GM18868 (cell line): Measurements from ENCODE around the gene SEMA5A.
A peak's percentile ranks its signal among the peaks of the same experiment; 100 is the strongest.
"Not testable (repeated sequence)": the region's sequence is repeated elsewhere in the genome, so short reads cannot be mapped to it uniquely, and the experiment has no call there.

Source experiments
- ATAC-seq: cut with Tn5 transposase; IDR thresholded peaks from one replicate; pipeline ENCODE4 v1.9.1; 2021; ENCODE audit warnings: mild to moderate bottlenecking, moderate library complexity; ENCODE audit not compliant: unreplicated experiment

Gene SEMA5A

DNA sequence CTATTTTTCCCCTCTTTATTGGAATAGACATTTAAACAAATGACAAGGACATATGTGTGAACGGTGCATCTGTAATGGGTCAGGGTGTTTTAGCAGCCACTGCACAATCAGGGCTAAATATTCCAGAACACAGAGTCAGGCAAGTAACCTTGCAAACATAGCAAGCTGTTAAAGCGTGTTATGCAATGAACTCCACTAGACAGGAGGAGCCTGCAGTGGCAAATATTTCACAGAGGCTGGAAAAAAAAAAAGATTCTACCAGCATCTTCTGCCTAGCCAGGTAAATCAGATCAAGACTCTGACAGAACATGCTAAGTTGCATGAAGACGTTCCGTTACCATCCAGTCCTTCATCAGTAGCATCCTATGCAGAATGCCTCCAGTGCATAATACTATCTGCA, 171.8 kb downstream of the SEMA5A start:
- ATAC-seq = no peak

DNA sequence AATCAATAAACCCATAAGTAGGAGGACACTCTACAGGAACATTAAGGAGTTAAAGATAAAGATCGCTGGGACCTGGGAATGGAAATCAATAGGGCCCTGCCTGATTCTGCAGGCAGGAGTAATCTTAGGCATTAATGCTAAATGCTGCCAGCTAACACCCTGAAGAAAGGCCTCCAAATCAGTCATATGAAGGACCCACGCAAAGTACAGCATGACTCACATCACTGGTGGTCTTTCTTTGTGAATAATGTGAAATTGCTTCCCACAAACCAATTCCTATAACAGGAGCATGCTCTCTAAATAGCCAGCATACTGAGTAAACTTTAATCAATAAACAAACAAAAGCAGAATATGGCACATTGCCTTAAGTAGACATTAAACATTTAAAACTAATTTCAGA, 172.3 kb downstream of the SEMA5A start:
- ATAC-seq = no peak

DNA sequence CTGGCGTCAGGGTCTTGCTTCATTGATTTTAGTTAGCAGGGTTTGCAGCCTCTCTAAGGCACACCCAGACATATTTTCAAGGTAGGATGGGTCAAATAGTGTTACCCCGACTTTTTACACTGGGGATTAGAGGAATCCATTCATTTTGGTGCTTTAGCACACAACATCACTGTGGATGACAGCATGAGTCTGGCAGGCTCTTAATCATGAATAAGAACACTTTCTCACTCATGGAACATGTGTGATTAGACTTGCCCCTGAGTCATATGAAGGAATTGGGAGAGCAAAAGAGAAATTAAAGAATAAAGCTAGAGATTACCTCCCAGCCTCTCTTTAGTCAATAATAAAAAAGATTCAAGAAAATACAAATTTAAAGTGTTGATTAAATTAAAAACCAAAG, 175.6 kb downstream of the SEMA5A start:
- ATAC-seq = no peak

DNA sequence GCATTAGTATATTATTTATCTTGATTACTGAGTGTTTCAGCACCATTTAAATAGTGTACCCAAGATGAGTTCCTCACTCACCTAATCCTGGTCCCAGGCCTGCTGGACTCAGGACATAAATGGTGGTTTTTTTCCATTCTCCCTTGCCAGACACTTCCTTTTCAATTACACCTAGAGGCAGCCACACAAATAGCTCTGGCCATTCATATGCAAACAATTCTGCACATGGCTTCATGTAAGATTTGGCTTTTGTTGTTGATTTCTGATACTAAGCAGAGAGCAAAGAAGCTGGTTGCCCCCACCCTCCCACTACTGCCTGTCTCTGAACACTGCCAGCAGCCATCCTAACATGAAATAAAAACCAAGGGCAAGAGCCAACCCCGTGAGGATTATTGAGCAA, 180.4 kb downstream of the SEMA5A start:
- ATAC-seq = no peak

DNA sequence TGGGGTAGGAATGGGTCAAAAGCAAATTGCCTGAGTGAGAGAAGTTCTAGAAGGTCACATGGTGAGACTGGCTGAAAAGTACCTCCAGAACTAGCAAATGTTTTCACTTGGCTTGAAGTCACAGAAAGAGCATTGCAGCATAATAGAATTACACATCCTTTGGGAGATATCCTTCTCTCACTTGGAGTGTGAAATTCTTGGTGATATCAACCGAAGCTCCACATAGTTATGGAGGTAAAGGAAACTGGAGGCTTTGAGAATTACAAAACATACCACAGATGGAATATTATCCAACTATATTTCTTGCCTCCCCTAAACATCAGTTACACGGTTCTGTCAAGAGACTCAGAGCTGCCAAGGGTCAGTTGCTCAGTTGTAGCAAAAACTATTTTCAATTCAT, 182.4 kb downstream of the SEMA5A start:
- ATAC-seq = peak; percentile 22

DNA sequence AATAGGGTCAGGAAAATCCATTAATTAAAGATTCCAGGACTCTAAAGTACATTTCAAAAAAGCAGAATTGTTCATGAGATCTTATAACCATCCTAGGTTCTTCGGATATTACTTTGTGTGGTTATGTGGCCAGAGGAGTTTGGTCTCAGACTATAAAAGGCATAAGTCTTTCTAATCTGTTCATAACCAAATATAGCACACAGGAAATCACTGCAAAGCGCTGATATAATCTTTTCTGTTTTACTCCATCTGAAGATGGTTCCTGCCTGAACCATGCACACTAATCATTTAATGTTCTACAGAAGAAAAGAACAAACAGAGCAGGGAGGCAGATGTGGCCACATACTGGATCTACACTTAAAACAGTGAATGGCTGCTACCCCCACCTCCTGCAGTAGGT, 182.8 kb downstream of the SEMA5A start:
- ATAC-seq = peak; percentile 69

DNA sequence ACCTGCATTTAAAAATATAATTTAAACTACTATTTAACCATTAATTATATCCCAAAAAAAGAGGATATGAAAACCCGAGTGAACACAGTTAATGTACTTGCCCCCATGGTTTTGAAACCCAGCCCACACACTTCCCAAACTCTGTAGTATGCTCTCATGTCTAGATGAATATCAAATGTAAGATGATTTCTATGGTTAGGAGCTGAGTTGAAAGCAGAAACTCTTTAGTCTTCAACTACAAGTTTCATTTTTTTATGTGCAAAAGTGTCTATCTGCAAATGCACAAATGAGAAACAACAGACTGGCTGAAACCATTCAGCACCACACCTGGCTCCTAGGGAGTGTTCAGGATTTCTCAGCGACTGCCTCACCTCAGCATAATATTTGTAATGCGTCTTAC, 183.3 kb downstream of the SEMA5A start:
- peak; percentile 63 for ATAC-seq

DNA sequence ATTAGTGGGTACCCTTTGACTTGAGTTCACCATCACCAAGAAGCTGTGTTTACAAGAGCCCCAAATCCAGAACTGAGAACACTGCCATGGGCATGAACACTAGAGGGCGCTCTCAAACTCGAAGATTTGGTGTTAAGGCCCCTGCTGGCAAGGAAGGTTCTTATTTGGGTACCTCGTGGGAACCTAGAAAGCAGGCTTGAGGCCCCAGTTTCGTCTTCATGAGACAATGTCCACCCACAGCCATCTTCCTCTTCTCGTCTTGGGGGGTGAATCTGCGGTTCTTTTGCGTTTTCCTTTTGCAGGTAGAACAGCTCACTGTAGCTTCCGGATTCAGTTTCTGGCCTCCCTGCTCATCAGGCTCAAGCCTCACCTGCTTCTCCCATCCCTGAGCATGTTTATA, 184.0 kb downstream of the SEMA5A start:
- ATAC-seq = peak; percentile 55

DNA sequence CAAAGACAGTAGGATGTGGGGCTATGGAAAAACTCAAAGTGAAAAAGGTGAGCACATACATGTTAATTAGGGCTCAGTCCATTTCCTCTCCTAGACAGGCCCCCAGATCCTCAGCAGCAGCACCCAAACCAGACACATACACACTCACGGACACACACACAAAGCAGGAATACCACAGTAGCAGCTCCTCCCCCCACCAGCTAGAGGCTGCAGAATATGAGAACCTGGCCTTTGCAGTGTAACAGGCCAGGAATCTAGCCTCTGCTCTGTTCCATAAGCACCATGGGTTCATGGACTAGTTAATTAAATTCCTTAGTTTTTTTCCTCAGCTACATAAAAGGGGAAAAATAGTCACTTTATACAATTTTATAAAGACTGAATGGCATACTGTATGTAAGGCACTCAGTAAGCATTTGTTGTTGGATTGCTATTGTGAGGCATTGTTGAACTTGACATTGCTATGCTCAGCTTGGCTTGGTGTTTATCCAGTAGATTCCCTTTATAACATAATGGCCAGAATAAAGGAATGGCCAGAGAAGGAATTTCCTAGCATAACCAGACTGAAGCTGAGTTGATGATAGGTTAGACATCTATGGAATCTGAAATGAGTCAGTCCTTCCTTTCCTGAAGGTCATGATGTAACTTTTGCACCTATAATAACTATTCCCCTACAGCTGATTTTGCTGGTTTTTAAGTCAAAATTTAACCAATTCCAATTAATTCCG, 186.8 kb downstream of the SEMA5A start:
- no peak for ATAC-seq

DNA sequence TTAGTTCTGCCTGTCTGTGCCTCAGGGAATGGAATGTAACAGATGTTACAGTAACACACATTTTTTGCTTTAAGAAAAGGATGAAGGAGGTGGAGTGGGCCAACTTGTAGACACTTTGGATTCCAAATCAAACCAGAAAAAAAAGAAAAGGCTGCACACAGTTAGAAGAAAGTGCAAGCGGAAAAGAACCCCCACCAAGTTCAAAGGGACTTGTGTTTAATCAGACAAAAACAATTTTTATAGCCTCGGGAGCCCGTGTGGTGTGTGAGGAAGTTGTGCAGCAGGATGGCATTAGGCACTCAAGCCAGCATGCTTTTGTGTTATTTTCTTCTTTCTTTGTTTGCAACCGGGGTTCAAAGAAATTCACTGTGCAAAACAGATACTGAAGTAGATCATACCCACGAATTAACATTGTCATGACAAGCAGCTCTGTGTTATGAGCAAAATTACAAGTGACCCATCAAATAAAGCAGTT, 189.5 kb downstream of the SEMA5A start:
- no peak for ATAC-seq

DNA sequence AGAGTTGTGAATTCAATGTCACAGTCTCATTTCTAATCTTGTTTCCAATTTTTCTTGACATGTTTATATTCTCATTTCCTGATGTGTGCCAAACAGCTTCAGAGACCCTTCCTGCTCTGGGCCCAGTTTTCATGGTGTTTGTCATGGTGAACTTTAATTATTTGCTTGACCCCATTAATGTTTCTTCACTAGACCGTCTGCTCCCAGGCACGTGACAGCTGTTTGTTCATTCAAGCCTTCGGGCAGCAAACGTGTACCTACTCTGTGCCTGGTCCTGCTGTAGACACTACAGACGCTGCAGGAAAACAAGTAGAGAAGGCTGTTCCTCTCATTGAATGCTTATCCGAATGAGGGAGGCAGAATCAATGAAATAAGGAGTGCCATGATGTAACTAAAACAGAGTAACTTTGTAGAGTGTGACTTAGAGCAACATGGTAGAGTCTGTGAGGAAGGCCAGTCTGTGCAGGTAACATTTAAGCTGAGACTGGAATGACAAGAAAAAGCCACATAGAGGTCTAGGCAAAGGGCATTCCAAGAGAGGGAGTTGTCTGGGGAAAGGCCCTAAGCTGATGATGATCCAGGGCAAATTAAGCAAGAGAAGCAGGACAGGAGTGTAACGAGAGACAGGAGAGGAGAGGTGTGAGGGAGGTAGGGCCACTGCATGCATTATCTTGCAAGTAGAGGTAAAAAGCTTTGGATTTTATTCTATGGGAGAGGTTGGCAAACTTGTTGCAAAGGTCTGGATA, 191.4 kb downstream of the SEMA5A start:
- ATAC-seq = no peak

DNA sequence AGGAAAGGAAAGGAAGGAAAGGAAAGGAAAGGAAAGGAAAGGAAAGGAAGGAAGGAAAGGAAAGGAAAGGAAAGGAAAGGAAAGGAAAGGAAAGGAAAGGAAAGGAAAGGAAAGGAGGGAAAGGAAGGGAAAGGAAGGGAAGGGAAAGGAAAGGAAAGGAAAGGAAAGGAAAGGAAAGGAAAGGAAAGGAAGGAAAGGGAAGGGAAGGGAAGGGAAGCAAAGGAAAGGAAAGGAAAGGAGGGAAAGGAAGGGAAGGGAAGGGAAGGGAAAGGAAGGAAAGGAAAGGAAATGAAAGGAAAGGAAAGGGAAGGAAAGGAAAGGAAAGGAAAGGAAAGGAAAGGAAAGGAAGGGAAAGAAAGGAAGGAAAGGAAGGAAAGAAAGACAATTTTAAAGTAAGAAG, 192.8 kb downstream of the SEMA5A start:
- not testable (repeated sequence) for ATAC-seq

DNA sequence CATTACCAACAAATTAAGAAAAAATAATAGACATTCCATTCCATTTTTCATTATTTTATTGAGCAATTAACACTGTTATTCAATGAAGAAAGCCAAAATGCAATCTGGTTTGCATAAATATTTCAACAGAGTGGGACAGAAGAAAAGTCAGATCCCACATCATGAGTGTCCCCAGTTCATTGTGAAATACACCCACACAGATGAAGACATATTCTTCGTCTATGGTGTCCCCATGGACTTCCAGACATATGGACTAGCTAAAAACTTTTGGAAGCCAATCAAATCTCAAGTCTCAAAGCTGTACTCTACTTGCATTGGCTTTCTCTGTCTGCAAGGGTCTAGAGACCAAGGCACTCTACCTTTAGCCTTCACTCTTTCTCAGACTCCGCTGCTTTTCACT, 194.3 kb downstream of the SEMA5A start:
- ATAC-seq = no peak

DNA sequence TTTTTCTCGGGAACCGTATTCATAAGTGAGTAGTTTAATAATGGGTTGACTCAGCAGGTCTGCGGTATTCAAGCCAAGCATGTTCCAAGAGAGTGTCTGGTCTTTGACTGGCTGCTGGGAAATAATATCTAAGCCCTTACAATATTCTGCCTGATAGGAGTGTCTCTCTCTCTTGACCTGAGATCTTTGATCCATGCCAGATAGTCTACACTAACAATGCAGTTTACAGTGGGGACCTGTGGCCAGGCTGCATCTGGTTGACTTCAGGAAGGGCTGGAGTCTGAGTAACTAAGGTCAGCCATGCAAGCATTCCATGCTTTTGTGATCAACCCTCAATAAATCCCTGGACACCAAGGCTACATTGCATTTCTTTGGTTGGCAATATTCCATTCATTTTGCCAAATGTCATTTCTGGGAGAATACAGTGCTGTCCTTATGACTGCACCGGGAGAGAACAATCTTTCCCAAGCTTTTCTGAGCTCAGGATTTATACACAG, 195.5 kb downstream of the SEMA5A start:
- ATAC-seq = no peak

DNA sequence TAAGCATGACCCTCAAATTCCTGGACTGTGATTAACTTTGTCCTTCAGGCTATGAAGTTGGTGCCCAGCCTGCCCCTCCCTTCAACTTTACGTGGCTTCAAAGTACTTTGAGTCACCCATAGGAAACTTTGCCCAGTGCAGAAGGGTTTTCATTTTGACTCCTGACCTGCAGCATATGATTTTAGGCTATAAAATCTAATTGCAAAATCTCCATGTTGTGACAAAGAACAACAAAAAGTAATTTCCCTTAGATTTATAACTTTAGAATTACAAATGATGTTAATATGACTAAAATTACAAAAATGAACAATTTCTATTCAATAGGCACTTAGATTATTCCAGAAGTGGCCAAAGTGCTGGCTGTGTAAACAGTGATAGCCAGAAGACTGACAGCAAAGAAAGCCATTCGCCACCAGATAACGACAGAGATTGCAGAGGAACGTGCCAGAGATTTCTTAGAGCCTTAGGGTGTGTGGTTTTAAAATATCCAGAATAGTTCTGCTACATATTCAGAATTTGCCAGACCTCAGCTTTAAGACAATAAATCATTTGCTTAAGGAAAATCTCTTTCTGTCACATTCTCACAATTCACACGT, 197.4 kb downstream of the SEMA5A start:
- ATAC-seq = no peak

DNA sequence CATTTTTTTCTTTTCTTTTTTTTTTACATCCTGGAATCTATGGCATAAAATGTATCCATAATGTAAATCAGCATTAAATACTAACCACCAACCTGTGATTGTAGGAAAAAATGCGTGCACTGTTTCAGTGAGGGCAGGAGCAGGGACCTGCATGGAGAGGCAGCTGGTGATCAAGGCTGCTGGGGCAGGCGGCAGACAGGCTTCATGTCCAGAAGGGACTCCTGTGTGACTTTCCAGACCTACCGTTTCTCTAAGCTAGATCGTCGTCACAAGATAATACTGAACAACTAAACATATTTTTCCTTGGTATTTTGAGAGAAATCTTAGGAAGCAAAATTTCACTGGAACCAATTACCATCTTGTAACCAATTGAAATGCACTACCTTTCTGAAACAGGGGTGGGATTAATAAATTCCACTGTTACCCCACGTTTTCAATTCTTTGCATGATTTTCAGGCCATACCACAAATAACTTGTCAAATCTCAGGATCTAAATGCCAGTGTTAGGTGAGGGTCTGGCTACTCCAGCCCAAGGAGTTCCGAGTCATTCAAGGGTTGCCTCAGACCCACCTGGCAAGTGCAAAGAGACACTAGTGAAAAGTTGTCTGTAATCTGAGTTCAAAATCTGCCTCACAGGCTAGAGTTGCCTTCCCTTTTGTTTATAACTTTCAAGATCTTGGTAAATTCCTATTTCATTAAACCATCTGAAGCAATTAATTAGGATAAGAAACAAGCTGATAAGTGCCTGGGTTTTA, 198.2 kb downstream of the SEMA5A start:
- no peak for ATAC-seq

DNA sequence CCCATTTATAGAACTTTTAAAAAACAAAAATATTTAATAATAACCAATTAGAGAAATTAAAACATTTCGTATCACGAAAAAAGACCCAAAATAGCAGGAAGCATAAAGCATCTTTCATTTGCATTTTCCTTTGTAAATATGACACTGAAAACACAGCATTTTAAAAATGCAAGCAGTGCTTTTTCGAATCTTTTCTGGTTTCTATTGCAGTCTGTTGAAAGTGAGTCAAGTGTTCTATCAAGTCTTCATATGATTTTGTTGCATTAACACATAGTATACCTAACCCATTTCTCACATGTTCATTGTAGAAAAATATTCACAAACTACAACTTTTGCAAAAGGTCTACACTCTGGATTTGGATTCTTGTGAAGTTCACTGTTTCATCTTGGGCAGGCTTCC, 198.8 kb downstream of the SEMA5A start:
- ATAC-seq = no peak

DNA sequence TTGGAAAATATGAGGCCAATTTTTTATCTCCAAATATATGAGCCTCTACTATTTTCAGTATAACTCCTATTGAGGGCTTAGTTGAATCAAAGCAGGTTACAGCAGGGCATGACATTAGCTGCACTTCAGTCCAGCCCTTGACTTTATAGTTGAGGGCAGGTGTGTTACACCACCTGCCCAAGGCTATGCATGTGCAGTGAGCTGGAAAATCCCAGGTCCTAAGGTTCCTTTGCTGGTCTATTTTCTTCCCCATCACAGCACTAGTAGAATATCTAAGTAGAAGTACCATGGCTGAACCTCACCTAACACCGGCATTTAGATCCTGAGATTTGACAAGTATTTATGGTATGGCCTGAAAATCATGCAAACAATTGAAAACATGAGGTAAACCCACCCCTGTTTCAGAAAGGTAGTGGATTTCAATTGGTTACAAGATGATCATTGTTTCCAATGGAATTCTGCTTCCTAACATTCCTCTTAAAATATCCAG, 201.1 kb downstream of the SEMA5A start:
- ATAC-seq = no peak

DNA sequence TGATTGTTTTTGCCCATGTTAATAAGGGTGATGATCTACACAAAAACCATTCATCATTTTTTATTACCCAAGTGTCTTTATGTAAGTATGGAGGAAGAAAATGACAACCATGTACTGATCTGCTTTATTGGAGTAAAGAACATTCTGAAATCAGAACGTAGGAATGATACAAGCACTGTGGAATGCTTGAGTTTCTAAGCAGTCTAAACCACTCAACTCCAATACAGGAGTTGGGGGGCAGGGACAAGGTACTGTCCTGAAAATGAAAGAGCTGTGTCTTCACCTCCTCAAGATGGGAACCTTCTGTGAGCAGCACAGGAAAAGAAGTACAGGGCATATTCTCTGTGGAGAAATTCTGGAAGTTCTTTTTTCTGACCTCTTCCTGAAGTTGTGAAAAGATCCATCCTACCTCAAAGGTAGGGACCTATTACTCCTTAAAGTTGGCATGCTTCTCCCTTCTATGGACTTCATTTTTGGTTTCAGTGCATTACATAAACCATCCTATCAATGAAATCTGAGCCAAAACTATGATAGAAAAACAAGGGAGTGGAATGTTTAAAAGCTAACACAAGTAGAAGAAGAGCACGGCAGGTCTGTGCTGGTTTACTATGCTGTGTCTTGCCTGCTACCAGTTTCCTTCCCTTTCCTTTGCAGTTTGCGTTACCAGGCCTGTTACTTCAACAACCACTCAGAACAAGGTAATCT, 202.6 kb downstream of the SEMA5A start:
- no peak for ATAC-seq

DNA sequence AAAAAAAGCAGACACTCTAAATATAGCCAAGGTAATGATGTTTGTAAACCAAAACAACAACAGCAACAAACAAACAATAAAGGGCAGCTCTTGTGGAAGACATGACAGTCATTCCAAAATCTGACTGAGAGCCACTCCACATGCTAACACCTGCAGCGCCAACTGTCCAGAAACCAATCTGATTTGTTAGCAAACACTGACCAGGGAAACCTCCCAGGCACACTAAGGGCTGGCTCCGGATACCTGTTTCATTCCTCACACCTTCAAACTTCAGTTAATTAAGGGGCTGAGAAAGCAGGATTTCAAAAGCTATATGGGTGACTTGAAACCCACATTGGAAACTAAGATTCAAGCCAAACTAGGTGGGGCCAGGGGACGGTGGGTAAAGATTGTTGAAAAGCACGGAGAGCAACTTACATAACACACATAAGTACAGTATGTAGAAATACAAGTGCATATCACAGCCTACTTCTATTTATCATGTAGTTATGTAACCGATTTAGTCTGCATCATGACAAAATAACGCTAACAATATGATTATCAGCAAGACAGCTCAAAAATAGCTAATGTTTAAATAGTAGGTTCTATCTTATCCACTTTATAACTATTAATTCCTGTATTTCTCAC, 203.6 kb downstream of the SEMA5A start:
- no peak for ATAC-seq
